ENCODE data around the gene CGGBP1.
"Not testable (repeated sequence)": the region's sequence is repeated elsewhere in the genome, so short reads cannot be mapped to it uniquely, and the experiment has no call there.

Gene CGGBP1

DNA sequence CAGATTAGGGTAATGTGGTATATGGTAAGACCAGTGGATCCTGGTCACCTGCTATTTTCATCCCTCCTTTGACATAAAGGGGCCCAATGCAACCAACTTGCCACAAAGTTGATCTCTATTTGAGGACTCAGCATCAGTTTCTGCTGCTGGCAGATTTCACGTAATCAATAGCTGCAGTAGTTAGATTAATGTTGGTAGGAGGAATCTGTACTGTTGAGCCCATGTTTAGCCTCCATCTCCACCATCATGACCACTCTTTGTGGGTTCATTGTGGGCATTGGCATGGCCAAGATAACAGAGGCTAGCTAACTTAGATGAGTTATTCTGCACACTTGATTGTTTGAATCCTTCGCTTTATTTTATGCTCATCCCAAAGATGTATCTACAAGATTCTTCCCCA is 29.9 kb downstream of the CGGBP1 start (continued):
- TF ChIP-seq, protein P1, sequence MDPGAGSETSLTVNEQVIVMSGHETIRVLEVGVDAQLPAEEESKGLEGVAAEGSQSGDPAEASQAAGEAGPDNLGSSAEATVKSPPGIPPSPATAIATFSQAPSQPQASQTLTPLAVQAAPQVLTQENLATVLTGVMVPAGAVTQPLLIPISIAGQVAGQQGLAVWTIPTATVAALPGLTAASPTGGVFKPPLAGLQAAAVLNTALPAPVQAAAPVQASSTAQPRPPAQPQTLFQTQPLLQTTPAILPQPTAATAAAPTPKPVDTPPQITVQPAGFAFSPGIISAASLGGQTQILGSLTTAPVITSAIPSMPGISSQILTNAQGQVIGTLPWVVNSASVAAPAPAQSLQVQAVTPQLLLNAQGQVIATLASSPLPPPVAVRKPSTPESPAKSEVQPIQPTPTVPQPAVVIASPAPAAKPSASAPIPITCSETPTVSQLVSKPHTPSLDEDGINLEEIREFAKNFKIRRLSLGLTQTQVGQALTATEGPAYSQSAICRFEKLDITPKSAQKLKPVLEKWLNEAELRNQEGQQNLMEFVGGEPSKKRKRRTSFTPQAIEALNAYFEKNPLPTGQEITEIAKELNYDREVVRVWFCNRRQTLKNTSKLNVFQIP (CRISPR knock-in tag; IDR thresholded peaks at IDR 0.05; ENCODE audit: borderline replicate concordance, low read depth): no peak
- TF ChIP-seq TOX (CRISPR knock-in tag; IDR thresholded peaks at IDR 0.05; ENCODE audit: borderline replicate concordance) (no peak), SNAI2 (CRISPR knock-in tag; IDR thresholded peaks at IDR 0.05) (no peak)

DNA sequence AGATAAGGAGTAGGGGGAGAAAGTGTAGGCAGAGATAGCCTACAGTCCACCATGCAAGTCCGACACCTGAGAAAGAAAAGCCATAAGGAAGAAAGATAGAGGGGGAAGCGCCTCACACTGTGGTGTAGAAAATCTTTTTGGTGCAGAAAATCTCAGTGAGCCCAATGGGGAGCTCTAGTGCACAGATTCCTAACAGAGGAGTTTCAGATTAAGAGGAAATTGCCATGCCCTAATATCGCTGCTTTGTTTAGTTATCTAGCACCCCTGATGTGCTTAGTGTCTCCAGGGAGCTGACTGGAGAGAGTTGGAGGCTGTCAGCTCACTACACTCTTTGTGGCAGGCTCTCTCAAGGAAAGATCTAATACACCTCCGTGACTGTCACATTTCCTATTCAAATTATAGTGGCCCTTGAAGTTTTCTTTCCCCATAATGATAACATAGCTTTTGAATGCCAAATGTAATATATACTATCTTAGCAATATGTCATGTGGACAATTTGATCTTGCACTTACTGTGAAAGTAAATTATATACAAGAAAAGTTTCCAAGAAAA is 33.7 kb downstream of the CGGBP1 start:
- no peak for ATAC-seq
- TF ChIP-seq ZNF8 (CRISPR knock-in tag; IDR thresholded peaks at IDR 0.05) (no peak), OSR1 (CRISPR knock-in tag; IDR thresholded peaks at IDR 0.05) (no peak), ZFP30 (CRISPR knock-in tag; IDR thresholded peaks at IDR 0.05) (no peak), ESRRG (CRISPR knock-in tag; IDR thresholded peaks at IDR 0.05) (no peak), ZNF70 (CRISPR knock-in tag; IDR thresholded peaks at IDR 0.05) (no peak), CSDC2 (CRISPR knock-in tag; IDR thresholded peaks at IDR 0.05) (no peak), TOX (CRISPR knock-in tag; IDR thresholded peaks at IDR 0.05; ENCODE audit: borderline replicate concordance) (no peak), ISL1 (CRISPR knock-in tag; IDR thresholded peaks at IDR 0.05) (no peak), RARB (CRISPR knock-in tag; IDR thresholded peaks at IDR 0.05) (no peak), TCF4 (CRISPR knock-in tag; IDR thresholded peaks at IDR 0.05; ENCODE audit: borderline replicate concordance) (no peak), BACH2 (CRISPR knock-in tag; IDR thresholded peaks at IDR 0.05; ENCODE audit: borderline replicate concordance) (no peak), ARNTL (CRISPR knock-in tag; IDR thresholded peaks at IDR 0.05; ENCODE audit: borderline replicate concordance, low read depth) (no peak), ZC3H10 (CRISPR knock-in tag; IDR thresholded peaks at IDR 0.05) (no peak), SNAI2 (CRISPR knock-in tag; IDR thresholded peaks at IDR 0.05) (no peak), PPARA (CRISPR knock-in tag; IDR thresholded peaks at IDR 0.05; ENCODE audit: borderline replicate concordance) (no peak), GLIS3 (CRISPR knock-in tag; IDR thresholded peaks at IDR 0.05) (no peak)
- TF ChIP-seq, protein P1 (CRISPR knock-in tag; IDR thresholded peaks at IDR 0.05; ENCODE audit: borderline replicate concordance, low read depth): no peak
- TF ChIP-seq, protein P2, sequence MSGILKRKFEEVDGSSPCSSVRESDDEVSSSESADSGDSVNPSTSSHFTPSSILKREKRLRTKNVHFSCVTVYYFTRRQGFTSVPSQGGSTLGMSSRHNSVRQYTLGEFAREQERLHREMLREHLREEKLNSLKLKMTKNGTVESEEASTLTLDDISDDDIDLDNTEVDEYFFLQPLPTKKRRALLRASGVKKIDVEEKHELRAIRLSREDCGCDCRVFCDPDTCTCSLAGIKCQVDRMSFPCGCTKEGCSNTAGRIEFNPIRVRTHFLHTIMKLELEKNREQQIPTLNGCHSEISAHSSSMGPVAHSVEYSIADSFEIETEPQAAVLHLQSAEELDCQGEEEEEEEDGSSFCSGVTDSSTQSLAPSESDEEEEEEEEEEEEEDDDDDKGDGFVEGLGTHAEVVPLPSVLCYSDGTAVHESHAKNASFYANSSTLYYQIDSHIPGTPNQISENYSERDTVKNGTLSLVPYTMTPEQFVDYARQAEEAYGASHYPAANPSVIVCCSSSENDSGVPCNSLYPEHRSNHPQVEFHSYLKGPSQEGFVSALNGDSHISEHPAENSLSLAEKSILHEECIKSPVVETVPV (CRISPR knock-in tag; IDR thresholded peaks at IDR 0.05): no peak
- TF ChIP-seq, protein P3, sequence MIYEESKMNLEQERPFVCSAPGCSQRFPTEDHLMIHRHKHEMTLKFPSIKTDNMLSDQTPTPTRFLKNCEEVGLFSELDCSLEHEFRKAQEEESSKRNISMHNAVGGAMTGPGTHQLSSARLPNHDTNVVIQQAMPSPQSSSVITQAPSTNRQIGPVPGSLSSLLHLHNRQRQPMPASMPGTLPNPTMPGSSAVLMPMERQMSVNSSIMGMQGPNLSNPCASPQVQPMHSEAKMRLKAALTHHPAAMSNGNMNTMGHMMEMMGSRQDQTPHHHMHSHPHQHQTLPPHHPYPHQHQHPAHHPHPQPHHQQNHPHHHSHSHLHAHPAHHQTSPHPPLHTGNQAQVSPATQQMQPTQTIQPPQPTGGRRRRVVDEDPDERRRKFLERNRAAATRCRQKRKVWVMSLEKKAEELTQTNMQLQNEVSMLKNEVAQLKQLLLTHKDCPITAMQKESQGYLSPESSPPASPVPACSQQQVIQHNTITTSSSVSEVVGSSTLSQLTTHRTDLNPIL (CRISPR knock-in tag; IDR thresholded peaks at IDR 0.05; ENCODE audit: low read depth): no peak

DNA sequence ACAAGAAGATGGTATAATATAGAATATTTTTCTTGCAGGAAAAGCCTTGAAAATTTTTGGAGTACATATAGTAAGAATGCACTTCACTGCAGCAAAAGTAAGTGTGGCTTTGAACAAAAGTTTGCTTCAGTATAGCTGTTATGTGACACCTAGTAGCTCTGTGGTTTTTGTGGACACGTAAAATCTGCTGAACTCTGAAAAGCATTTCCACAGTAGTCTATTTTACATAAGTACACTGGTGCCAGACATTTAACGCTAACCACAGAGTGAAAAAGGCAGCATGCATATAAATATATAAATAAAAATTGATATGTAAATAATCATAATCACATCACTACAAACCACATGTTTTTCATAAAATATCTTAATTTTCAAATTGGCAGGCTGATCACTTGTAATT is 39.8 kb downstream of the CGGBP1 start:
- no peak for ATAC-seq
- TF ChIP-seq, protein P2 (CRISPR knock-in tag; IDR thresholded peaks at IDR 0.05): no peak
- TF ChIP-seq, protein P3 (CRISPR knock-in tag; IDR thresholded peaks at IDR 0.05; ENCODE audit: low read depth): no peak
- TF ChIP-seq CSDC2 (CRISPR knock-in tag; IDR thresholded peaks at IDR 0.05) (no peak), TCF4 (CRISPR knock-in tag; IDR thresholded peaks at IDR 0.05; ENCODE audit: borderline replicate concordance) (no peak), SNAI2 (CRISPR knock-in tag; IDR thresholded peaks at IDR 0.05) (no peak), RARB (CRISPR knock-in tag; IDR thresholded peaks at IDR 0.05) (no peak), PPARA (CRISPR knock-in tag; IDR thresholded peaks at IDR 0.05; ENCODE audit: borderline replicate concordance) (no peak), ZFP30 (CRISPR knock-in tag; IDR thresholded peaks at IDR 0.05) (no peak), ARNTL (CRISPR knock-in tag; IDR thresholded peaks at IDR 0.05; ENCODE audit: borderline replicate concordance, low read depth) (no peak), ZNF565 (CRISPR knock-in tag; conservative IDR thresholded peaks at IDR 0.05; ENCODE audit: low read depth) (no peak), ZFP3 (CRISPR knock-in tag; IDR thresholded peaks at IDR 0.05) (no peak), ISL1 (CRISPR knock-in tag; IDR thresholded peaks at IDR 0.05) (no peak)
- TF ChIP-seq, protein P1 (CRISPR knock-in tag; IDR thresholded peaks at IDR 0.05; ENCODE audit: borderline replicate concordance, low read depth): no peak
- TF ChIP-seq, protein P4, sequence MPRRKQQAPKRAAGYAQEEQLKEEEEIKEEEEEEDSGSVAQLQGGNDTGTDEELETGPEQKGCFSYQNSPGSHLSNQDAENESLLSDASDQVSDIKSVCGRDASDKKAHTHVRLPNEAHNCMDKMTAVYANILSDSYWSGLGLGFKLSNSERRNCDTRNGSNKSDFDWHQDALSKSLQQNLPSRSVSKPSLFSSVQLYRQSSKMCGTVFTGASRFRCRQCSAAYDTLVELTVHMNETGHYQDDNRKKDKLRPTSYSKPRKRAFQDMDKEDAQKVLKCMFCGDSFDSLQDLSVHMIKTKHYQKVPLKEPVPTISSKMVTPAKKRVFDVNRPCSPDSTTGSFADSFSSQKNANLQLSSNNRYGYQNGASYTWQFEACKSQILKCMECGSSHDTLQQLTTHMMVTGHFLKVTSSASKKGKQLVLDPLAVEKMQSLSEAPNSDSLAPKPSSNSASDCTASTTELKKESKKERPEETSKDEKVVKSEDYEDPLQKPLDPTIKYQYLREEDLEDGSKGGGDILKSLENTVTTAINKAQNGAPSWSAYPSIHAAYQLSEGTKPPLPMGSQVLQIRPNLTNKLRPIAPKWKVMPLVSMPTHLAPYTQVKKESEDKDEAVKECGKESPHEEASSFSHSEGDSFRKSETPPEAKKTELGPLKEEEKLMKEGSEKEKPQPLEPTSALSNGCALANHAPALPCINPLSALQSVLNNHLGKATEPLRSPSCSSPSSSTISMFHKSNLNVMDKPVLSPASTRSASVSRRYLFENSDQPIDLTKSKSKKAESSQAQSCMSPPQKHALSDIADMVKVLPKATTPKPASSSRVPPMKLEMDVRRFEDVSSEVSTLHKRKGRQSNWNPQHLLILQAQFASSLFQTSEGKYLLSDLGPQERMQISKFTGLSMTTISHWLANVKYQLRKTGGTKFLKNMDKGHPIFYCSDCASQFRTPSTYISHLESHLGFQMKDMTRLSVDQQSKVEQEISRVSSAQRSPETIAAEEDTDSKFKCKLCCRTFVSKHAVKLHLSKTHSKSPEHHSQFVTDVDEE (CRISPR knock-in tag; IDR thresholded peaks at IDR 0.05): no peak

DNA sequence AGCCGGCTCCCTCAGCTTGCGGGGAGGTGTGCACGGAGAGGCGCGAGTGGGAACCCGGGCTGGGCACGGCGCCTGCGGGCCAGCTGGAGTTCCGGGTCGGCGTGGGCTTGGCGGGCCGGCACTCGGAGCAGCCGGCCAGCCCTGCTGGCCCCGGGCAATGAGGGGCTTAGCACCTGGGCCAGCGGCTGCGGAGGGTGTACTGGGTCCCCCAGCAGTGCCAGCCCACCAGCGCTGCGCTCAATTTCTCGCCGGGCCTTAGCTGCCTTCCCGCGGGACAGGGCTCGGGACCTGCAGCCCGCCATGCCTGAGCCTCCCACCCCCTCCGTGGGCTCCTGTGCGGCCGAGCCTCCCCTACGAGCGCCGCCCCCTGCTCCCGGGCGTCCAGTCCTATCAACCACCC is 43.1 kb downstream of the CGGBP1 start:
- ATAC-seq: not testable (repeated sequence)
